ENCODE measurements around the gene SHKBP1. TPM values are rescaled to one million over a fixed set of nuclear protein-coding genes. Genes with fewer than 3 reads are reported as not detected.

SHKBP1 gene
- total and polyA plus RNA-seq, 2 donors from 2014 or later: 69.6 to 91.3 TPM

- H3K9me3 ChIP-seq (ENCODE audit: control insufficient read depth in 2 of 3, insufficient read depth in 1 of 3, low read length in 3 of 3): no peaks in the 10 kb centered on the region
- no peaks in the 10 kb centered on the region for H3K4me1 ChIP-seq (ENCODE audit: control insufficient read depth in 2 of 3, insufficient read depth in 2 of 3, low read depth in 1 of 3, low read length in 3 of 3)
- no peaks in the 10 kb centered on the region for H3K27me3 ChIP-seq (ENCODE audit: control insufficient read depth, insufficient read depth, low read length)
- DNase-seq (peak in 1 of 5 donors; percentile 37), FAIRE-seq (no peak)
- no peak overlapping the region for H3K9ac ChIP-seq (ENCODE audit: low read length in 3 of 3)
- no peak overlapping the region for H3K4me3 ChIP-seq (ENCODE audit: low read length in 3 of 3)
- intact Hi-C loops (cut with DNase I): no loop called here
- H3K27ac ChIP-seq (ENCODE audit: low read depth in 2 of 2, low read length in 2 of 2): no peak overlapping the region
- no peak for TF ChIP-seq CTCF (IDR thresholded peaks at IDR 0.05; ENCODE audit: borderline replicate concordance, extremely low read depth, insufficient read depth)
- peaks cover 0 to 18% (median 8%) of the 10 kb centered on the region in 3 donors for H3K36me3 ChIP-seq (ENCODE audit: control insufficient read depth in 2 of 3, insufficient read depth in 3 of 3, low read length in 3 of 3)
These were observed 6.6 kb downstream of the SHKBP1 start for GRCh38 chr19:40583283-40583682.

GRCh38 chr19:40584007-40584406 is 7.3 kb downstream of the SHKBP1 start:
- no peak overlapping the region for H3K27ac ChIP-seq (ENCODE audit: low read depth in 2 of 2, low read length in 2 of 2)
- no peaks in the 10 kb centered on the region for H3K9me3 ChIP-seq (ENCODE audit: control insufficient read depth in 2 of 3, insufficient read depth in 1 of 3, low read length in 3 of 3)
- H3K36me3 ChIP-seq (ENCODE audit: control insufficient read depth in 2 of 3, insufficient read depth in 3 of 3, low read length in 3 of 3): peaks cover 0 to 19% (median 8%) of the 10 kb centered on the region in 3 donors
- H3K27me3 ChIP-seq (ENCODE audit: control insufficient read depth, insufficient read depth, low read length): no peaks in the 10 kb centered on the region
- intact Hi-C loops (cut with DNase I): no loop called here
- no peaks in the 10 kb centered on the region for H3K4me1 ChIP-seq (ENCODE audit: control insufficient read depth in 2 of 3, insufficient read depth in 2 of 3, low read depth in 1 of 3, low read length in 3 of 3)
- DNase-seq (no peak), FAIRE-seq (no peak)
- H3K4me3 ChIP-seq (ENCODE audit: low read length in 3 of 3): no peak overlapping the region
- no peak overlapping the region for H3K9ac ChIP-seq (ENCODE audit: low read length in 3 of 3)
- no peak for TF ChIP-seq CTCF (IDR thresholded peaks at IDR 0.05; ENCODE audit: borderline replicate concordance, extremely low read depth, insufficient read depth)

GRCh38 chr19:40585241-40585981 is 8.7 kb downstream of the SHKBP1 start:
- TF ChIP-seq CTCF (IDR thresholded peaks at IDR 0.05; ENCODE audit: borderline replicate concordance, extremely low read depth, insufficient read depth): no peak
- H3K27me3 ChIP-seq (ENCODE audit: control insufficient read depth, insufficient read depth, low read length): no peaks in the 10 kb centered on the region
- DNase-seq (no peak), FAIRE-seq (no peak)
- no peaks in the 10 kb centered on the region for H3K9me3 ChIP-seq (ENCODE audit: control insufficient read depth in 2 of 3, insufficient read depth in 1 of 3, low read length in 3 of 3)
- H3K27ac ChIP-seq (ENCODE audit: low read depth in 2 of 2, low read length in 2 of 2): no peak overlapping the region
- intact Hi-C loops (cut with DNase I): no loop called here
- peaks cover 0 to 19% (median 4%) of the 10 kb centered on the region in 3 donors for H3K36me3 ChIP-seq (ENCODE audit: control insufficient read depth in 2 of 3, insufficient read depth in 3 of 3, low read length in 3 of 3)
- no peaks in the 10 kb centered on the region for H3K4me1 ChIP-seq (ENCODE audit: control insufficient read depth in 2 of 3, insufficient read depth in 2 of 3, low read depth in 1 of 3, low read length in 3 of 3)
- no peak overlapping the region for H3K9ac ChIP-seq (ENCODE audit: low read length in 3 of 3)
- H3K4me3 ChIP-seq (ENCODE audit: low read length in 3 of 3): no peak overlapping the region

Measured in kidney (tissue), 14 donors.